Activated CD4-positive, alpha-beta T cell treated with anti-CD3 and anti-CD28 coated beads, Interleukin-2, amount 10 ng/mL, durations not matched to agents 24 days and 14 days (primary cell): ENCODE data around the gene SASH1. TPM values are rescaled to one million over a fixed set of nuclear protein-coding genes. Genes with fewer than 3 reads are reported as not detected.

Experiments used
- DNase-seq: peaks from one replicate; pipeline ENCODE4 v3.0.0; 2022
- H3K27ac Mint-ChIP-seq: one replicate; pipeline ENCODE4 v1.8.0; 2022; ENCODE audit warnings: mild to moderate bottlenecking, mixed read lengths
- H3K27me3 Mint-ChIP-seq: one replicate; pipeline ENCODE4 v1.8.0; 2022; ENCODE audit warnings: mixed read lengths
- H3K36me3 Mint-ChIP-seq: one replicate; pipeline ENCODE4 v1.8.0; 2022; ENCODE audit warnings: low read depth, mild to moderate bottlenecking, mixed read lengths
- H3K4me1 Mint-ChIP-seq: one replicate; pipeline ENCODE4 v1.8.0; 2021; ENCODE audit warnings: mixed read lengths
- H3K4me3 Mint-ChIP-seq: one replicate; pipeline ENCODE4 v1.8.0; 2022; ENCODE audit warnings: mild to moderate bottlenecking, moderate library complexity, mixed read lengths
- H3K9me3 Mint-ChIP-seq: one replicate; pipeline ENCODE4 v1.8.0; 2021; ENCODE audit warnings: mixed read lengths
- intact Hi-C: fragments of 100-400 bp; cut with micrococcal nuclease; formaldehyde crosslinking; loops from one replicate; pipeline ENCODE4 v1.15.1; 2023
- total RNA-seq: library from RNA; stranded (reverse); gene quantifications from 2 replicates; pipeline ENCODE4 v1.2.3, GENCODE V29; 2022

SASH1 gene
- total RNA-seq, 1 donor from 2014 or later: 0.44 TPM

GRCh38 chr6:148448369-148449012 lies 105.9 kb downstream of the SASH1 start:
- no peaks in the 10 kb centered on the region for H3K36me3 Mint-ChIP-seq
- H3K4me3 Mint-ChIP-seq: no peak overlapping the region
- H3K27me3 Mint-ChIP-seq: peaks cover 51% of the 10 kb centered on the region
- no peaks in the 10 kb centered on the region for H3K9me3 Mint-ChIP-seq
- peaks cover 20% of the 10 kb centered on the region for H3K4me1 Mint-ChIP-seq
- intact Hi-C loops: no loop called here
- no peak for DNase-seq
- H3K27ac Mint-ChIP-seq: no peak overlapping the region

- no peaks in the 10 kb centered on the region for H3K9me3 Mint-ChIP-seq
- intact Hi-C loops: loop anchor here (1.0 kb wide), 1 partner anchor 10 kb away; no protein-coding TSS in a partner anchor
- H3K4me1 Mint-ChIP-seq: peaks cover 20% of the 10 kb centered on the region
- DNase-seq: no peak
- H3K27ac Mint-ChIP-seq: no peak overlapping the region
- H3K36me3 Mint-ChIP-seq: no peaks in the 10 kb centered on the region
- peaks cover 44% of the 10 kb centered on the region for H3K27me3 Mint-ChIP-seq
- H3K4me3 Mint-ChIP-seq: no peak overlapping the region
These were observed 108.2 kb downstream of the SASH1 start for GRCh38 chr6:148450866-148451265.

- H3K4me3 Mint-ChIP-seq: peak overlapping the region; percentile 61
- intact Hi-C loops: loop anchor here (1.0 kb wide), 1 partner anchor 10 kb away; no protein-coding TSS in a partner anchor
These were observed 109.1 kb downstream of the SASH1 start for GRCh38 chr6:148451690-148452089.

GRCh38 chr6:148452876-148453275 lies 110.2 kb downstream of the SASH1 start:
- peaks cover 20% of the 10 kb centered on the region for H3K4me1 Mint-ChIP-seq
- no peak overlapping the region for H3K4me3 Mint-ChIP-seq
- no peaks in the 10 kb centered on the region for H3K36me3 Mint-ChIP-seq
- no peak overlapping the region for H3K27ac Mint-ChIP-seq
- intact Hi-C loops: no loop called here
- DNase-seq: no peak
- peaks cover 34% of the 10 kb centered on the region for H3K27me3 Mint-ChIP-seq
- no peaks in the 10 kb centered on the region for H3K9me3 Mint-ChIP-seq

More at GRCh38 chr6:148451690-148452089, 109.1 kb downstream of the SASH1 start:
- Mint-ChIP-seq H3K27me3 (peaks cover 40% of the 10 kb centered on the region), H3K36me3 (no peaks in the 10 kb centered on the region), H3K9me3 (no peaks in the 10 kb centered on the region), H3K27ac (peak overlapping the region; percentile 58), H3K4me1 (peaks cover 20% of the 10 kb centered on the region)
- peak; percentile 86 for DNase-seq

GRCh38 chr6:148453906-148454305 lies 111.3 kb downstream of the SASH1 start:
- no peak overlapping the region for H3K27ac Mint-ChIP-seq
- intact Hi-C loops: no loop called here
- DNase-seq: no peak
- no peaks in the 10 kb centered on the region for H3K36me3 Mint-ChIP-seq
- H3K9me3 Mint-ChIP-seq: no peaks in the 10 kb centered on the region
- peaks cover 30% of the 10 kb centered on the region for H3K27me3 Mint-ChIP-seq
- peaks cover 14% of the 10 kb centered on the region for H3K4me1 Mint-ChIP-seq
- H3K4me3 Mint-ChIP-seq: no peak overlapping the region

- DNase-seq: no peak
- no peaks in the 10 kb centered on the region for H3K36me3 Mint-ChIP-seq
- peaks cover 13% of the 10 kb centered on the region for H3K4me1 Mint-ChIP-seq
- peaks cover 25% of the 10 kb centered on the region for H3K27me3 Mint-ChIP-seq
- no peak overlapping the region for H3K27ac Mint-ChIP-seq
- no peak overlapping the region for H3K4me3 Mint-ChIP-seq
- no peaks in the 10 kb centered on the region for H3K9me3 Mint-ChIP-seq
- intact Hi-C loops: no loop called here
These were observed 112.6 kb downstream of the SASH1 start for GRCh38 chr6:148455225-148455624.

- no peak for DNase-seq
- Mint-ChIP-seq H3K27ac (no peak overlapping the region), H3K27me3 (peaks cover 21% of the 10 kb centered on the region), H3K4me1 (peaks cover 11% of the 10 kb centered on the region), H3K9me3 (no peaks in the 10 kb centered on the region), H3K4me3 (no peak overlapping the region), H3K36me3 (no peaks in the 10 kb centered on the region)
- intact Hi-C loops: no loop called here
These were observed 113.3 kb downstream of the SASH1 start for GRCh38 chr6:148455674-148456558.

GRCh38 chr6:148457137-148457842 lies 114.7 kb downstream of the SASH1 start:
- no peak for DNase-seq

GRCh38 chr6:148457843-148458159 lies 115.2 kb downstream of the SASH1 start:
- intact Hi-C loops: no loop called here
- Mint-ChIP-seq H3K4me1 (no peaks in the 10 kb centered on the region), H3K27me3 (peaks cover 29% of the 10 kb centered on the region), H3K9me3 (no peaks in the 10 kb centered on the region), H3K36me3 (no peaks in the 10 kb centered on the region), H3K4me3 (no peak overlapping the region), H3K27ac (no peak overlapping the region)
- DNase-seq: no peak

More at GRCh38 chr6:148457137-148457842, 114.7 kb downstream of the SASH1 start:
- intact Hi-C loops: no loop called here
- Mint-ChIP-seq H3K4me1 (peaks cover under 1% of the 10 kb centered on the region), H3K9me3 (no peaks in the 10 kb centered on the region), H3K36me3 (no peaks in the 10 kb centered on the region), H3K27ac (no peak overlapping the region), H3K27me3 (peaks cover 24% of the 10 kb centered on the region), H3K4me3 (no peak overlapping the region)

GRCh38 chr6:148459238-148459637 lies 116.6 kb downstream of the SASH1 start:
- no peaks in the 10 kb centered on the region for H3K4me1 Mint-ChIP-seq
- H3K36me3 Mint-ChIP-seq: no peaks in the 10 kb centered on the region
- peaks cover 30% of the 10 kb centered on the region for H3K27me3 Mint-ChIP-seq
- no peaks in the 10 kb centered on the region for H3K9me3 Mint-ChIP-seq
- no peak overlapping the region for H3K4me3 Mint-ChIP-seq
- intact Hi-C loops: no loop called here
- no peak for DNase-seq
- no peak overlapping the region for H3K27ac Mint-ChIP-seq

GRCh38 chr6:148460876-148461646 lies 118.4 kb downstream of the SASH1 start:
- Mint-ChIP-seq H3K9me3 (no peaks in the 10 kb centered on the region), H3K27me3 (peaks cover 34% of the 10 kb centered on the region), H3K4me1 (peaks cover 2% of the 10 kb centered on the region), H3K27ac (no peak overlapping the region), H3K4me3 (no peak overlapping the region), H3K36me3 (no peaks in the 10 kb centered on the region)
- DNase-seq: no peak
- intact Hi-C loops: loop anchor here (5.0 to 10.0 kb wide), 3 partner anchors 116 to 954 kb away; partner anchors contain the start of genes SAMD5 and SASH1

- Mint-ChIP-seq H3K27me3 (peaks cover 39% of the 10 kb centered on the region), H3K27ac (no peak overlapping the region), H3K4me1 (peaks cover 2% of the 10 kb centered on the region), H3K4me3 (no peak overlapping the region), H3K9me3 (no peaks in the 10 kb centered on the region), H3K36me3 (no peaks in the 10 kb centered on the region)
- DNase-seq: no peak
- intact Hi-C loops: loop anchor here (5.0 to 10.0 kb wide), 3 partner anchors 117 to 955 kb away; partner anchors contain the start of genes SAMD5 and SASH1
These were observed 119.4 kb downstream of the SASH1 start for GRCh38 chr6:148461986-148462577.

GRCh38 chr6:148463671-148464070 lies 121.0 kb downstream of the SASH1 start:
- Mint-ChIP-seq H3K36me3 (no peaks in the 10 kb centered on the region), H3K27ac (no peak overlapping the region), H3K4me3 (no peak overlapping the region), H3K4me1 (peaks cover 2% of the 10 kb centered on the region), H3K27me3 (peaks cover 32% of the 10 kb centered on the region), H3K9me3 (no peaks in the 10 kb centered on the region)
- no peak for DNase-seq
- intact Hi-C loops: loop anchor here (1.0 to 10.0 kb wide), 4 partner anchors 119 to 956 kb away; partner anchors contain the start of genes SAMD5 and SASH1
